Neural cell (in vitro differentiated cells): ENCODE results near the gene HNRNPUL1. TPM values are rescaled to one million over a fixed set of nuclear protein-coding genes. Genes with fewer than 3 reads are reported as not detected.

Experiments
- H2AFZ ChIP-seq: fragments of 200-600, 300-800 bp; sonication (generic), shearing (Covaris generic); 2 replicates; pipeline ENCODE4 v1.6.0; 2014; ENCODE audit warnings: low read depth, mild to moderate bottlenecking, antibody characterized with exemption, low read length, moderate library complexity
- H3F3A ChIP-seq: fragments of 200-600 bp; shearing (Covaris generic); 2 replicates; pipeline ENCODE4 v1.6.1; 2016; ENCODE audit warnings: mild to moderate bottlenecking, moderate library complexity, mixed read lengths, antibody characterized with exemption, low read length; ENCODE audit not compliant: insufficient read depth, poor library complexity, severe bottlenecking
- H3K27ac ChIP-seq: fragments of 200-600, 300-800 bp; sonication (generic), shearing (Covaris generic); 2 replicates; pipeline ENCODE4 v1.5.1; 2014; ENCODE audit warnings: mild to moderate bottlenecking, low read length, moderate library complexity
- H3K27me3 ChIP-seq: fragments of 300-800, 200-600 bp; sonication (generic), shearing (Covaris generic); 2 replicates; pipeline ENCODE4 v1.6.0; 2014; ENCODE audit warnings: mild to moderate bottlenecking, low read depth, low read length, moderate library complexity; ENCODE audit not compliant: insufficient read depth
- H3K36me3 ChIP-seq: fragments of 300-800, 200-600 bp; sonication (generic), shearing (Covaris generic); 2 replicates; pipeline ENCODE4 v1.5.1; 2014; ENCODE audit warnings: mild to moderate bottlenecking, antibody characterized with exemption, low read length, moderate library complexity; ENCODE audit not compliant: insufficient read depth
- H3K4me2 ChIP-seq: fragments of 300-800, 200-600 bp; sonication (generic), shearing (Covaris generic); 2 replicates; pipeline ENCODE4 v1.6.0; 2014; ENCODE audit warnings: mild to moderate bottlenecking, low read length
- H3K4me3 ChIP-seq: fragments of 300-800, 200-600 bp; sonication (generic), shearing (Covaris generic); 2 replicates; pipeline ENCODE4 v1.5.1; 2014; ENCODE audit warnings: mild to moderate bottlenecking, low read length, moderate library complexity
- H3K79me2 ChIP-seq: fragments of 200-600 bp; shearing (Covaris generic); replicated peaks from 2 replicates; pipeline ENCODE4 v1.6.0; 2014; ENCODE audit warnings: mild to moderate bottlenecking, low read length, moderate library complexity; ENCODE audit not compliant: insufficient read depth
- H3K9ac ChIP-seq: fragments of 300-800, 200-600 bp; sonication (generic), shearing (Covaris generic); 2 replicates; pipeline ENCODE4 v1.6.1; 2016; ENCODE audit warnings: mild to moderate bottlenecking, low read length, mixed read lengths
- H3K9me2 ChIP-seq: fragments of 200-600 bp; shearing (Covaris generic); 2 replicates; pipeline ENCODE4 v1.6.1; 2016; ENCODE audit warnings: mild to moderate bottlenecking, low read length, mixed read lengths; ENCODE audit not compliant: insufficient read depth
- H3K9me3 ChIP-seq: fragments of 200-600, 300-800 bp; sonication (generic), shearing (Covaris generic); 2 replicates; pipeline ENCODE4 v1.6.1; 2016; ENCODE audit warnings: mild to moderate bottlenecking, mixed run types, low read length, moderate library complexity, mixed read lengths
- H4K20me1 ChIP-seq: fragments of 200-600 bp; shearing (Covaris generic); 2 replicates; pipeline ENCODE4 v1.6.1; 2016; ENCODE audit warnings: mild to moderate bottlenecking, mixed run types; ENCODE audit not compliant: insufficient read depth
- EP300 ChIP-seq: fragments of 450-650 bp; conservative IDR thresholded peaks from 2 replicates; pipeline ENCODE4 v1.6.1; 2014; ENCODE audit warnings: antibody characterized with exemption, mild to moderate bottlenecking, moderate library complexity; ENCODE audit not compliant: poor library complexity, severe bottlenecking
- EZH2 ChIP-seq: fragments of 200-600, 300-800 bp; shearing (Covaris generic), sonication (generic); IDR thresholded peaks from 2 replicates; pipeline ENCODE4 v1.6.1; 2014; ENCODE audit warnings: antibody characterized with exemption, low read length, borderline replicate concordance, mild to moderate bottlenecking; ENCODE audit not compliant: insufficient read depth, poor library complexity, severe bottlenecking
- MXI1 ChIP-seq: fragments of 450-650 bp; conservative IDR thresholded peaks from 2 replicates; pipeline ENCODE4 v1.6.1; 2014; ENCODE audit warnings: antibody characterized with exemption, mild to moderate bottlenecking; ENCODE audit not compliant: poor library complexity, severe bottlenecking
- POLR2AphosphoS5 ChIP-seq: IDR thresholded peaks from 2 replicates; pipeline ENCODE4 v1.6.1; 2012
- RAD21 ChIP-seq: fragments of 450-650 bp; conservative IDR thresholded peaks from 2 replicates; pipeline ENCODE4 v1.6.1; 2014; ENCODE audit warnings: antibody characterized with exemption, mild to moderate bottlenecking, moderate library complexity
- SMC3 ChIP-seq: fragments of 450-650 bp; conservative IDR thresholded peaks from 2 replicates; pipeline ENCODE4 v1.6.1; 2014; ENCODE audit warnings: antibody characterized with exemption, mild to moderate bottlenecking, moderate library complexity; ENCODE audit not compliant: poor library complexity
- TAF1 ChIP-seq: IDR thresholded peaks from 2 replicates; pipeline ENCODE4 v1.6.1; 2012; ENCODE audit warnings: low read depth
- polyA plus RNA-seq: library from polyadenylated mRNA; depleted of rRNA; stranded (reverse); fragments of >200 nt; gene quantifications from 2 replicates; pipeline ENCODE4 v1.2.3, GENCODE V29; 2014
- TF ChIP-seq, protein P1 (sequence below): fragments of 450-650 bp; IDR thresholded peaks from 2 replicates; pipeline ENCODE4 v1.5.1; 2014; ENCODE audit warnings: antibody characterized with exemption, mild to moderate bottlenecking, moderate library complexity; ENCODE audit not compliant: poor library complexity, severe bottlenecking
- TF ChIP-seq, protein P2 (sequence below): IDR thresholded peaks from 2 replicates; pipeline ENCODE4 v1.6.1; 2012; ENCODE audit warnings: borderline replicate concordance

HNRNPUL1 gene
- polyA plus RNA-seq, 1 donor from 2014 or later: 34.6 TPM

DNA sequence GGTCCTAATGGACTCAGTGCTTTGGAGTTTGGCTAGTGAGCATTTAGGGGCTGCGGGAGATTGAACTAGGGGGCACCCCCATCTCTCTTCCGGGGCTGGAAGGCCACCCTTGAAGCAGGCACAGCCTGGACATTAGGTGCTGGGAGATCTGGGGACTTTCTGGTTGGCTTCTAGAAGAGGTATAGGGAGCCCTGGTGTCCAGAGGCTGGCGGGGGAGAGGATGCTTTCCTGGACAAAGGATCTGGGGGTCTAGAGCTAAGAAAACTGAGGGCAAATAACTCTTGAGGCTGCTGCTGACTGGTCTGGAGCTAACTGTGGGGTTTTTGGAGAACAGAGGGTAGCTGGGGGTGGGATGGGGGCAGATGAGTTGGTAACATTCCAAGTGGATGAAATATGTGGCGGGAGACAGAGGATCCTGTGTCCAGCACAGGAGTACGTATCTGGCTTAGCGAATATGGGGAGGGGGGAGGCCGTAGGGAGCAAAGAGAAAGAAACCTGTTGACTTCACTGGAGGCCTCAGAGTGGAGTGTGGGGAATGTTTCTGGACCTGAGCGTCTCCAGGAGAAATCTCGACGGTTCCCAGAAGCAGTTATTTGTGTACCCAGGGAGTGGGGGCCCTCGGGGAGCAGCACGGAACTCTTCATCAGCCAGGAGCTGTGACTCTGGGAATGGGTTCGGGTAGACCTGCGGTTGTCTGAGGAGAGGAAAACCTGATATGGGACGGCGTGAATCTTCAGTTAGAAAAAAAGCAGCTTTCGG, 1.4 kb downstream of the HNRNPUL1 start:
- H3K4me3 ChIP-seq: peak overlapping the region; percentile 97
- peaks cover 8% of the 10 kb centered on the region for H4K20me1 ChIP-seq
- H3K36me3 ChIP-seq: no peaks in the 10 kb centered on the region
- TF ChIP-seq EZH2 (no peak), TAF1 (no peak), POLR2AphosphoS5 (no peak), RAD21 (no peak), SMC3 (no peak), EP300 (no peak), MXI1 (no peak)
- TF ChIP-seq, protein P1, sequence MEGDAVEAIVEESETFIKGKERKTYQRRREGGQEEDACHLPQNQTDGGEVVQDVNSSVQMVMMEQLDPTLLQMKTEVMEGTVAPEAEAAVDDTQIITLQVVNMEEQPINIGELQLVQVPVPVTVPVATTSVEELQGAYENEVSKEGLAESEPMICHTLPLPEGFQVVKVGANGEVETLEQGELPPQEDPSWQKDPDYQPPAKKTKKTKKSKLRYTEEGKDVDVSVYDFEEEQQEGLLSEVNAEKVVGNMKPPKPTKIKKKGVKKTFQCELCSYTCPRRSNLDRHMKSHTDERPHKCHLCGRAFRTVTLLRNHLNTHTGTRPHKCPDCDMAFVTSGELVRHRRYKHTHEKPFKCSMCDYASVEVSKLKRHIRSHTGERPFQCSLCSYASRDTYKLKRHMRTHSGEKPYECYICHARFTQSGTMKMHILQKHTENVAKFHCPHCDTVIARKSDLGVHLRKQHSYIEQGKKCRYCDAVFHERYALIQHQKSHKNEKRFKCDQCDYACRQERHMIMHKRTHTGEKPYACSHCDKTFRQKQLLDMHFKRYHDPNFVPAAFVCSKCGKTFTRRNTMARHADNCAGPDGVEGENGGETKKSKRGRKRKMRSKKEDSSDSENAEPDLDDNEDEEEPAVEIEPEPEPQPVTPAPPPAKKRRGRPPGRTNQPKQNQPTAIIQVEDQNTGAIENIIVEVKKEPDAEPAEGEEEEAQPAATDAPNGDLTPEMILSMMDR: no peak
- TF ChIP-seq, protein P2, sequence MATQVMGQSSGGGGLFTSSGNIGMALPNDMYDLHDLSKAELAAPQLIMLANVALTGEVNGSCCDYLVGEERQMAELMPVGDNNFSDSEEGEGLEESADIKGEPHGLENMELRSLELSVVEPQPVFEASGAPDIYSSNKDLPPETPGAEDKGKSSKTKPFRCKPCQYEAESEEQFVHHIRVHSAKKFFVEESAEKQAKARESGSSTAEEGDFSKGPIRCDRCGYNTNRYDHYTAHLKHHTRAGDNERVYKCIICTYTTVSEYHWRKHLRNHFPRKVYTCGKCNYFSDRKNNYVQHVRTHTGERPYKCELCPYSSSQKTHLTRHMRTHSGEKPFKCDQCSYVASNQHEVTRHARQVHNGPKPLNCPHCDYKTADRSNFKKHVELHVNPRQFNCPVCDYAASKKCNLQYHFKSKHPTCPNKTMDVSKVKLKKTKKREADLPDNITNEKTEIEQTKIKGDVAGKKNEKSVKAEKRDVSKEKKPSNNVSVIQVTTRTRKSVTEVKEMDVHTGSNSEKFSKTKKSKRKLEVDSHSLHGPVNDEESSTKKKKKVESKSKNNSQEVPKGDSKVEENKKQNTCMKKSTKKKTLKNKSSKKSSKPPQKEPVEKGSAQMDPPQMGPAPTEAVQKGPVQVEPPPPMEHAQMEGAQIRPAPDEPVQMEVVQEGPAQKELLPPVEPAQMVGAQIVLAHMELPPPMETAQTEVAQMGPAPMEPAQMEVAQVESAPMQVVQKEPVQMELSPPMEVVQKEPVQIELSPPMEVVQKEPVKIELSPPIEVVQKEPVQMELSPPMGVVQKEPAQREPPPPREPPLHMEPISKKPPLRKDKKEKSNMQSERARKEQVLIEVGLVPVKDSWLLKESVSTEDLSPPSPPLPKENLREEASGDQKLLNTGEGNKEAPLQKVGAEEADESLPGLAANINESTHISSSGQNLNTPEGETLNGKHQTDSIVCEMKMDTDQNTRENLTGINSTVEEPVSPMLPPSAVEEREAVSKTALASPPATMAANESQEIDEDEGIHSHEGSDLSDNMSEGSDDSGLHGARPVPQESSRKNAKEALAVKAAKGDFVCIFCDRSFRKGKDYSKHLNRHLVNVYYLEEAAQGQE: no peak
- H3K79me2 ChIP-seq: peaks cover 39% of the 10 kb centered on the region
- H3K27me3 ChIP-seq: no peaks in the 10 kb centered on the region
- peak overlapping the region; percentile 93 for H3K4me2 ChIP-seq
- H3K27ac ChIP-seq: peak overlapping the region; percentile 98
- peak overlapping the region; percentile 99 for H3K9ac ChIP-seq
- no peaks in the 10 kb centered on the region for H3K9me3 ChIP-seq
- H3K9me2 ChIP-seq: no peaks in the 10 kb centered on the region
- H2AFZ ChIP-seq: peak overlapping the region; percentile 56
- no peaks in the 10 kb centered on the region for H3F3A ChIP-seq

- TF ChIP-seq TAF1: no peak
- no peak for TF ChIP-seq SMC3
- TF ChIP-seq POLR2AphosphoS5: no peak
- no peak for TF ChIP-seq EP300
- no peak for TF ChIP-seq MXI1
- TF ChIP-seq, protein P2: no peak
- no peak for TF ChIP-seq EZH2
- TF ChIP-seq, protein P1: no peak
- TF ChIP-seq RAD21: no peak
- Histone ChIP-seq H3K36me3 (peaks cover 6% of the 10 kb centered on the region), H3F3A (no peaks in the 10 kb centered on the region), H3K79me2 (peaks cover 39% of the 10 kb centered on the region), H2AFZ (no peak overlapping the region), H3K9me3 (no peaks in the 10 kb centered on the region), H3K4me3 (no peak overlapping the region), H3K4me2 (no peak overlapping the region), H3K9ac (no peak overlapping the region), H3K27me3 (no peaks in the 10 kb centered on the region), H4K20me1 (peaks cover 8% of the 10 kb centered on the region), H3K9me2 (no peaks in the 10 kb centered on the region), H3K27ac (no peak overlapping the region)
These were observed 4.9 kb downstream of the HNRNPUL1 start for GRCh38 chr19:41269055-41269454.
